ENCODE measurements around the gene CRACDL. TPM values are rescaled to one million over a fixed set of nuclear protein-coding genes. Genes with fewer than 3 reads are reported as not detected.

CRACDL gene
- total and polyA plus RNA-seq, 12 donors: 0.33 to 3.4 (median 2.1) TPM

GRCh38 chr2:98913916-98914712 is 21.9 kb downstream of the CRACDL start:
- H3K4me3 ChIP-seq: no peak overlapping the region
- no peak for DNase-seq
- 78 to 97% (median 85%) methylated on average over 5 to 12 of the region's 12 CpGs for WGBS, 4 donors
- H3K4me1 ChIP-seq (replicated peaks in 1 of 2): peaks cover 0 to 9% of the 10 kb centered on the region in 2 donors
- no peak overlapping the region for H3K27ac ChIP-seq
- H3K9me3 ChIP-seq (replicated peaks in 1 of 3): no peaks in the 10 kb centered on the region
- H3K27me3 ChIP-seq: peaks cover 3% of the 10 kb centered on the region
- no peaks in the 10 kb centered on the region for H3K36me3 ChIP-seq (replicated peaks in 1 of 2)
- TF ChIP-seq POLR2A (IDR thresholded peaks at IDR 0.05) (no peak), CTCF (IDR thresholded peaks at IDR 0.05) (no peak)
- intact Hi-C loops (cut with DNase I): no loop called here

GRCh38 chr2:98912957-98913915 is 22.8 kb downstream of the CRACDL start:
- TF ChIP-seq POLR2A (IDR thresholded peaks at IDR 0.05) (no peak), CTCF (IDR thresholded peaks at IDR 0.05) (no peak)
- intact Hi-C loops (cut with DNase I): no loop called here
- H3K27ac ChIP-seq: no peak overlapping the region
- no peaks in the 10 kb centered on the region for H3K9me3 ChIP-seq (replicated peaks in 1 of 3)
- no peaks in the 10 kb centered on the region for H3K36me3 ChIP-seq (replicated peaks in 1 of 2)
- H3K27me3 ChIP-seq: peaks cover 3% of the 10 kb centered on the region
- H3K4me1 ChIP-seq (replicated peaks in 1 of 2): peaks cover 0 to 12% of the 10 kb centered on the region in 2 donors
- 63 to 74% (median 66%) methylated on average over 8 to 11 of the region's 11 CpGs for WGBS, 4 donors
- no peak for DNase-seq
- no peak overlapping the region for H3K4me3 ChIP-seq

- intact Hi-C loops (cut with DNase I): no loop called here
- H3K9me3 ChIP-seq (replicated peaks in 1 of 3): no peaks in the 10 kb centered on the region
- no peaks in the 10 kb centered on the region for H3K36me3 ChIP-seq (replicated peaks in 1 of 2)
- peaks cover 3% of the 10 kb centered on the region for H3K27me3 ChIP-seq
- 45 to 50% (median 47%) methylated on average over 13 to 18 of the region's 18 CpGs for WGBS, 4 donors
- no peak overlapping the region for H3K27ac ChIP-seq
- H3K4me3 ChIP-seq: no peak overlapping the region
- TF ChIP-seq POLR2A (IDR thresholded peaks at IDR 0.05): no peak
- TF ChIP-seq CTCF (IDR thresholded peaks at IDR 0.05): no peak
- peaks cover 0 to 12% of the 10 kb centered on the region in 2 donors for H3K4me1 ChIP-seq (replicated peaks in 1 of 2)
- peak; percentile 66 to 86 (median 78) for DNase-seq
Measured at GRCh38 chr2:98912221-98912851, 23.7 kb downstream of the CRACDL start.

All from adrenal gland (tissue), 12 donors.